GM23338 (cell line): Measurements from ENCODE around the gene AKTIP.

Experiments used
- CREB1 ChIP-seq: fragments of 250-450 bp; sonication (Bioruptor Pico); IDR thresholded peaks from 2 replicates; pipeline ENCODE4 v1.5.0; 2020; ENCODE audit warnings: low read depth, mild to moderate bottlenecking, moderate library complexity
- EZH2 ChIP-seq: fragments of 200-600 bp; sonication (generic); IDR thresholded peaks from one replicate; pipeline ENCODE4 v1.8.0; 2017; ENCODE audit warnings: antibody characterized with exemption, mild to moderate bottlenecking, low read depth; ENCODE audit not compliant: unreplicated experiment
- EZH2phosphoT487 ChIP-seq: fragments of 200-600 bp; sonication (generic); IDR thresholded peaks from one replicate; pipeline ENCODE4 v1.8.1; 2018; ENCODE audit warnings: antibody characterized with exemption; ENCODE audit not compliant: unreplicated experiment
- JUNB ChIP-seq: IDR thresholded peaks from one replicate; pipeline ENCODE4 v1.6.1; 2016; ENCODE audit warnings: antibody characterized with exemption; ENCODE audit not compliant: unreplicated experiment
- NANOG ChIP-seq: IDR thresholded peaks from 2 replicates; pipeline ENCODE4 v1.6.1; 2016; ENCODE audit warnings: antibody characterized with exemption, borderline replicate concordance
- POLR2AphosphoS5 ChIP-seq: IDR thresholded peaks from 2 replicates; pipeline ENCODE4 v1.6.1; 2016; ENCODE audit warnings: antibody characterized with exemption, low read depth
- STAT1 ChIP-seq: IDR thresholded peaks from one replicate; pipeline ENCODE4 v1.6.1; 2016; ENCODE audit warnings: antibody characterized with exemption; ENCODE audit not compliant: unreplicated experiment
- ZNF114 ChIP-seq: fragments of 250-450 bp; sonication (Bioruptor Pico); IDR thresholded peaks from 2 replicates; pipeline ENCODE4 v1.5.0; 2020; ENCODE audit warnings: mild to moderate bottlenecking, moderate library complexity
- ZNF331 ChIP-seq: fragments of 250-450 bp; sonication (Bioruptor Pico); IDR thresholded peaks from 2 replicates; pipeline ENCODE4 v1.5.0; 2020; ENCODE audit warnings: low read depth, mild to moderate bottlenecking, moderate library complexity
- TF ChIP-seq, protein P1 (sequence below): IDR thresholded peaks from 2 replicates; pipeline ENCODE4 v1.6.1; 2016; ENCODE audit warnings: antibody characterized with exemption
- TF ChIP-seq, protein P2 (sequence below), 2 experiments: fragments of 200-600 bp in 1 of 2; sonication (generic) in 1 of 2; conservative IDR thresholded peaks; 2 replicates each; pipeline versions ENCODE4 v1.5.1 to v1.6.1; 2016 to 2017; ENCODE audit warnings: antibody characterized with exemption in 2 of 2, low read depth in 2 of 2, mild to moderate bottlenecking in 2 of 2, moderate library complexity in 1 of 2
- TF ChIP-seq, protein P3 (sequence below): IDR thresholded peaks from one replicate; pipeline ENCODE4 v1.6.1; 2018; ENCODE audit warnings: antibody characterized with exemption; ENCODE audit not compliant: unreplicated experiment

DNA sequence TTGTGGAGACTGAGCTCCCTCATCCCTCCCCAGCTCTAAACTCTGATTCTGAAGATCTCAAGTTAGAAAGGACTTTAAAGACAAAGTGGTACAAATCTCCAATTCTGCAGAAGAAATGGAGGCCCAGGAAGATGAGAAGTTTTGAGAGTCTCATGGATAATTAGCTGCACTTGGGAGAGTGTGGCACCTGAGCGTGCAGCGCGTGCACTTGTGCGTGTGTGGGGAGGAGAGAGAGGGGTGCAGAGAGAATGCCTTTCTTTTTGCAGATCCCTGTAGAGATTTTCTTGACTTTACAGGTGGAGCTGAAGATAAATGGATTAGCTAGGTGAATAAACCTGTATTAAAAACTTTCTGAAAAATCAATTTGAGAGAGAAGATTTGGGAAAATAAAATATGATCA, 14.8 kb upstream of the AKTIP start:
- TF ChIP-seq, protein P1, sequence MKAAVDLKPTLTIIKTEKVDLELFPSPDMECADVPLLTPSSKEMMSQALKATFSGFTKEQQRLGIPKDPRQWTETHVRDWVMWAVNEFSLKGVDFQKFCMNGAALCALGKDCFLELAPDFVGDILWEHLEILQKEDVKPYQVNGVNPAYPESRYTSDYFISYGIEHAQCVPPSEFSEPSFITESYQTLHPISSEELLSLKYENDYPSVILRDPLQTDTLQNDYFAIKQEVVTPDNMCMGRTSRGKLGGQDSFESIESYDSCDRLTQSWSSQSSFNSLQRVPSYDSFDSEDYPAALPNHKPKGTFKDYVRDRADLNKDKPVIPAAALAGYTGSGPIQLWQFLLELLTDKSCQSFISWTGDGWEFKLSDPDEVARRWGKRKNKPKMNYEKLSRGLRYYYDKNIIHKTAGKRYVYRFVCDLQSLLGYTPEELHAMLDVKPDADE: no peak
- TF ChIP-seq, protein P2, sequence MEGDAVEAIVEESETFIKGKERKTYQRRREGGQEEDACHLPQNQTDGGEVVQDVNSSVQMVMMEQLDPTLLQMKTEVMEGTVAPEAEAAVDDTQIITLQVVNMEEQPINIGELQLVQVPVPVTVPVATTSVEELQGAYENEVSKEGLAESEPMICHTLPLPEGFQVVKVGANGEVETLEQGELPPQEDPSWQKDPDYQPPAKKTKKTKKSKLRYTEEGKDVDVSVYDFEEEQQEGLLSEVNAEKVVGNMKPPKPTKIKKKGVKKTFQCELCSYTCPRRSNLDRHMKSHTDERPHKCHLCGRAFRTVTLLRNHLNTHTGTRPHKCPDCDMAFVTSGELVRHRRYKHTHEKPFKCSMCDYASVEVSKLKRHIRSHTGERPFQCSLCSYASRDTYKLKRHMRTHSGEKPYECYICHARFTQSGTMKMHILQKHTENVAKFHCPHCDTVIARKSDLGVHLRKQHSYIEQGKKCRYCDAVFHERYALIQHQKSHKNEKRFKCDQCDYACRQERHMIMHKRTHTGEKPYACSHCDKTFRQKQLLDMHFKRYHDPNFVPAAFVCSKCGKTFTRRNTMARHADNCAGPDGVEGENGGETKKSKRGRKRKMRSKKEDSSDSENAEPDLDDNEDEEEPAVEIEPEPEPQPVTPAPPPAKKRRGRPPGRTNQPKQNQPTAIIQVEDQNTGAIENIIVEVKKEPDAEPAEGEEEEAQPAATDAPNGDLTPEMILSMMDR (conservative IDR thresholded peaks at IDR 0.05; ENCODE audit: low read depth in 2 of 2): no peak
- no peak for TF ChIP-seq POLR2AphosphoS5
- no peak for TF ChIP-seq EZH2phosphoT487
- TF ChIP-seq, protein P3, sequence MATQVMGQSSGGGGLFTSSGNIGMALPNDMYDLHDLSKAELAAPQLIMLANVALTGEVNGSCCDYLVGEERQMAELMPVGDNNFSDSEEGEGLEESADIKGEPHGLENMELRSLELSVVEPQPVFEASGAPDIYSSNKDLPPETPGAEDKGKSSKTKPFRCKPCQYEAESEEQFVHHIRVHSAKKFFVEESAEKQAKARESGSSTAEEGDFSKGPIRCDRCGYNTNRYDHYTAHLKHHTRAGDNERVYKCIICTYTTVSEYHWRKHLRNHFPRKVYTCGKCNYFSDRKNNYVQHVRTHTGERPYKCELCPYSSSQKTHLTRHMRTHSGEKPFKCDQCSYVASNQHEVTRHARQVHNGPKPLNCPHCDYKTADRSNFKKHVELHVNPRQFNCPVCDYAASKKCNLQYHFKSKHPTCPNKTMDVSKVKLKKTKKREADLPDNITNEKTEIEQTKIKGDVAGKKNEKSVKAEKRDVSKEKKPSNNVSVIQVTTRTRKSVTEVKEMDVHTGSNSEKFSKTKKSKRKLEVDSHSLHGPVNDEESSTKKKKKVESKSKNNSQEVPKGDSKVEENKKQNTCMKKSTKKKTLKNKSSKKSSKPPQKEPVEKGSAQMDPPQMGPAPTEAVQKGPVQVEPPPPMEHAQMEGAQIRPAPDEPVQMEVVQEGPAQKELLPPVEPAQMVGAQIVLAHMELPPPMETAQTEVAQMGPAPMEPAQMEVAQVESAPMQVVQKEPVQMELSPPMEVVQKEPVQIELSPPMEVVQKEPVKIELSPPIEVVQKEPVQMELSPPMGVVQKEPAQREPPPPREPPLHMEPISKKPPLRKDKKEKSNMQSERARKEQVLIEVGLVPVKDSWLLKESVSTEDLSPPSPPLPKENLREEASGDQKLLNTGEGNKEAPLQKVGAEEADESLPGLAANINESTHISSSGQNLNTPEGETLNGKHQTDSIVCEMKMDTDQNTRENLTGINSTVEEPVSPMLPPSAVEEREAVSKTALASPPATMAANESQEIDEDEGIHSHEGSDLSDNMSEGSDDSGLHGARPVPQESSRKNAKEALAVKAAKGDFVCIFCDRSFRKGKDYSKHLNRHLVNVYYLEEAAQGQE: no peak
- TF ChIP-seq JUNB: no peak
- TF ChIP-seq NANOG: no peak
- TF ChIP-seq EZH2: no peak
- no peak for TF ChIP-seq CREB1
- TF ChIP-seq ZNF114 (CRISPR knock-in tag): no peak
- no peak for TF ChIP-seq ZNF331 (CRISPR knock-in tag)
- no peak for TF ChIP-seq STAT1
